B cell (primary cell): Measurements from ENCODE around the gene RFX2.

Experiments
- EZH2 ChIP-seq: IDR thresholded peaks from 2 replicates; pipeline ENCODE4 v1.6.1; 2012; ENCODE audit warnings: borderline replicate concordance, low read depth, mild to moderate bottlenecking, moderate library complexity, low read length; ENCODE audit not compliant: insufficient read depth, poor library complexity, severe bottlenecking
- TF ChIP-seq, protein P1 (sequence below): fragments of 200-600 bp; IDR thresholded peaks from one replicate; pipeline ENCODE4 v1.8.0; 2022; ENCODE audit warnings: antibody characterized with exemption, mild to moderate bottlenecking

DNA sequence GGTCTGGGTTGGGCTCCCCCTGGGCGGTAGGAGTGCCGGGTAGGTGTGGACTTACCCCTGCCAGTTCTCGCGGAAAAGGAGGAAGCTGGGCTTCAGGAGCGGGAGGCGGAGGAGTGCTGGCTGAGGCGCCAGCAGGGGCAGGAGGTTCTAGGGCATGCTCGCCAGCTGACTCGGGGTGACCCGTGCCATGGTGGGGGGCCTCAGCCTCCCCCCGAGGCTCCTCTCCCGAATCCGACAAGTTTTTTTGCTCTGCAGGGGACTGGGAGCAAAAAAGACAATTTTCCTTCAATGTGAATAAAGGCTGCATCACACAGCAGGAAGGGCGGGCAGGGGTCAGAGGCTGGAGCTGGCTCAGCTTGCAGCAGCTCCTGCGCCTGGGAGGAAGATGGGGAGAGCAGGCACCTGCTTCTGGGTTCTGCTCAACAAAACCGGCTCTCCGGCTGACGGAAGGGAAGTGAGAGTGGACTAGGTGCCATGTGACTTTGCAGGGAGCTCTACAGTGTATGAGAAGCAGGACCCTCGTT, 158.9 kb downstream of the RFX2 start:
- TF ChIP-seq EZH2, result no peak
- TF ChIP-seq, protein P1, sequence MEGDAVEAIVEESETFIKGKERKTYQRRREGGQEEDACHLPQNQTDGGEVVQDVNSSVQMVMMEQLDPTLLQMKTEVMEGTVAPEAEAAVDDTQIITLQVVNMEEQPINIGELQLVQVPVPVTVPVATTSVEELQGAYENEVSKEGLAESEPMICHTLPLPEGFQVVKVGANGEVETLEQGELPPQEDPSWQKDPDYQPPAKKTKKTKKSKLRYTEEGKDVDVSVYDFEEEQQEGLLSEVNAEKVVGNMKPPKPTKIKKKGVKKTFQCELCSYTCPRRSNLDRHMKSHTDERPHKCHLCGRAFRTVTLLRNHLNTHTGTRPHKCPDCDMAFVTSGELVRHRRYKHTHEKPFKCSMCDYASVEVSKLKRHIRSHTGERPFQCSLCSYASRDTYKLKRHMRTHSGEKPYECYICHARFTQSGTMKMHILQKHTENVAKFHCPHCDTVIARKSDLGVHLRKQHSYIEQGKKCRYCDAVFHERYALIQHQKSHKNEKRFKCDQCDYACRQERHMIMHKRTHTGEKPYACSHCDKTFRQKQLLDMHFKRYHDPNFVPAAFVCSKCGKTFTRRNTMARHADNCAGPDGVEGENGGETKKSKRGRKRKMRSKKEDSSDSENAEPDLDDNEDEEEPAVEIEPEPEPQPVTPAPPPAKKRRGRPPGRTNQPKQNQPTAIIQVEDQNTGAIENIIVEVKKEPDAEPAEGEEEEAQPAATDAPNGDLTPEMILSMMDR, result no peak
